Measurements from ENCODE around the gene TRPM3.
"Not testable (repeated sequence)": the region's sequence is repeated elsewhere in the genome, so short reads cannot be mapped to it uniquely, and the experiment has no call there.

The TRPM3 gene

DNA sequence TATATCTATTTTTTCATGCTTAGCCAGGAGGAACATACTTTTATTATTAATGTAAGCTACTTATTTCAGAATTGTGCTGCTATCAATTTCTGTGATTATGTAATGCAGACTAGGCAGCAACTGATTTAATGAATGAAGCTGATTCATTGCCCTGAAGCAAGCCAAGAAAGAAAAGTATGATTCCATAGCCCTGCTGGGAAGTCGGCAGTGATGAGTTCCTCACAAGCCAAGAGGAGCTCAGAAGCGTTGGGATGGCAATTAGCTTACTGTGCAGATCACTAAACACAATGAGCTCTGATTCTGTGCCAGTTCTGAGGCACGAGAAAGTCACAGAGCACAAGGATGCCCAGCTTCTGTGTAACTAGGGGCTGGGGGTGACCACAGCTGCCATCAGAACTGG lies 452.7 kb downstream of the TRPM3 start:
- Histone ChIP-seq H3K36me3 (ENCODE audit: control insufficient read depth in 5 of 5, insufficient read depth in 5 of 5, low read length in 5 of 5) (no peaks in the 10 kb centered on the region), H3K9me3 (ENCODE audit: control insufficient read depth in 5 of 5, low read length in 5 of 5) (no peaks in the 10 kb centered on the region), H3K4me1 (ENCODE audit: control insufficient read depth in 5 of 5, insufficient read depth in 5 of 5, low read length in 5 of 5) (peaks cover 0 to 2% (median 0%) of the 10 kb centered on the region in 5 donors), H3K9ac (ENCODE audit: low read length in 5 of 5) (no peak overlapping the region), H3K27ac (ENCODE audit: low read depth, low read length) (no peak overlapping the region), H3K27me3 (ENCODE audit: control insufficient read depth in 5 of 5, insufficient read depth in 4 of 5, low read length in 5 of 5) (no peaks in the 10 kb centered on the region), H3K4me3 (ENCODE audit: low read depth in 1 of 5, low read length in 5 of 5) (no peak overlapping the region)

DNA sequence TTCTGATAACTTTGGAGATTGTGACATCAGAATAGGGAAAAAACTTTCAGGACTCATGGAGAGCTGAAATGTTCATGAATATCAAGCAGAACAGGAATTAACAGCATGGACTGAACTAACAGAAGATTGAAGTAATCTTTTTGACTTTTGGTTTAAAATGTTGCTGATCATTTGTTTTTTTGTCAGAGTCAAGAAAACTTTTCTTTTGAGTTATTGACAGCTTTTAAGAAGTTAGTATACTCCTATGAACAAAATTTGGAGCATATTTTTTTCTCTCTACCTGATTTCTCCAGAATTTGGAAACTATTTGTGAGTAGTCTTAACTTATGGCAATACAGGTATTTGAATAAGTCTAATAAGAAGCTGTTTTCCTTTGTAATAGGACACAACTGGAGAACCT lies 462.7 kb downstream of the TRPM3 start:
- H3K4me3 ChIP-seq (ENCODE audit: low read depth in 1 of 5, low read length in 5 of 5), result no peak overlapping the region
- H3K9ac ChIP-seq (ENCODE audit: low read length in 5 of 5), result no peak overlapping the region
- H3K4me1 ChIP-seq (ENCODE audit: control insufficient read depth in 5 of 5, insufficient read depth in 5 of 5, low read length in 5 of 5), result no peaks in the 10 kb centered on the region
- H3K27me3 ChIP-seq (ENCODE audit: control insufficient read depth in 5 of 5, insufficient read depth in 4 of 5, low read length in 5 of 5), result no peaks in the 10 kb centered on the region
- H3K27ac ChIP-seq (ENCODE audit: low read depth, low read length), result no peak overlapping the region
- H3K36me3 ChIP-seq (ENCODE audit: control insufficient read depth in 5 of 5, insufficient read depth in 5 of 5, low read length in 5 of 5), result no peaks in the 10 kb centered on the region
- peaks cover 0 to 5% (median 0%) of the 10 kb centered on the region in 5 donors for H3K9me3 ChIP-seq (ENCODE audit: control insufficient read depth in 5 of 5, low read length in 5 of 5)

- Histone ChIP-seq H3K9ac (ENCODE audit: low read length in 5 of 5) (no peak overlapping the region), H3K27me3 (ENCODE audit: control insufficient read depth in 5 of 5, insufficient read depth in 4 of 5, low read length in 5 of 5) (no peaks in the 10 kb centered on the region), H3K36me3 (ENCODE audit: control insufficient read depth in 5 of 5, insufficient read depth in 5 of 5, low read length in 5 of 5) (no peaks in the 10 kb centered on the region), H3K4me3 (ENCODE audit: low read depth in 1 of 5, low read length in 5 of 5) (no peak overlapping the region), H3K4me1 (ENCODE audit: control insufficient read depth in 5 of 5, insufficient read depth in 5 of 5, low read length in 5 of 5) (no peaks in the 10 kb centered on the region), H3K27ac (ENCODE audit: low read depth, low read length) (no peak overlapping the region), H3K9me3 (ENCODE audit: control insufficient read depth in 5 of 5, low read length in 5 of 5) (peaks cover 0 to 2% (median 0%) of the 10 kb centered on the region in 5 donors)
These were observed 465.1 kb downstream of the TRPM3 start for GRCh38 chr9:70656281-70656680.

DNA sequence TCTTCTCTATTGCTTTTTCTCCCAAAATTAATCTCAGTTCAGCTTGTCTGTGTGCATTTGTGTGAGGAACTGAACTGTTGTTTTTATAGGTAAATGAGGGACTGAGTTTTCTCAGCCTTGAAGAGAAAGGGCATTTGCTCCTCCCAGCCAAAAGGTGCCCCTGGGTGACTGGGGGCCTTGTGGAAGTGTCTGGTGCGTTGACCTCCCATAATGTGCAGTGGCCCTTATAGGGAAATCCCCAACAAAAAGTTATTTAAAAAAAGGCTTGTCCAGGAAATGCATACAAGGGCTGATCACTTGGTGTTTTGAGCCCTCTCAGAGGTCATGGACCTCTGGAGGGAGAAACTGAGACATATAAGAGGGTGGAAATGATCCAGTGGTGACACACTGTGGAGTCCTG lies 467.3 kb downstream of the TRPM3 start:
- Histone ChIP-seq H3K4me3 (ENCODE audit: low read depth in 1 of 5, low read length in 5 of 5) (no peak overlapping the region), H3K9ac (ENCODE audit: low read length in 5 of 5) (no peak overlapping the region), H3K9me3 (ENCODE audit: control insufficient read depth in 5 of 5, low read length in 5 of 5) (peaks cover 0 to 18% (median 10%) of the 10 kb centered on the region in 5 donors), H3K4me1 (ENCODE audit: control insufficient read depth in 5 of 5, insufficient read depth in 5 of 5, low read length in 5 of 5) (no peaks in the 10 kb centered on the region), H3K27ac (ENCODE audit: low read depth, low read length) (no peak overlapping the region), H3K27me3 (ENCODE audit: control insufficient read depth in 5 of 5, insufficient read depth in 4 of 5, low read length in 5 of 5) (no peaks in the 10 kb centered on the region), H3K36me3 (ENCODE audit: control insufficient read depth in 5 of 5, insufficient read depth in 5 of 5, low read length in 5 of 5) (no peaks in the 10 kb centered on the region)

- not testable (repeated sequence) for H3K4me1 ChIP-seq (ENCODE audit: control insufficient read depth in 5 of 5, insufficient read depth in 5 of 5, low read length in 5 of 5)
These were observed 476.8 kb downstream of the TRPM3 start for GRCh38 chr9:70644627-70645026.

DNA sequence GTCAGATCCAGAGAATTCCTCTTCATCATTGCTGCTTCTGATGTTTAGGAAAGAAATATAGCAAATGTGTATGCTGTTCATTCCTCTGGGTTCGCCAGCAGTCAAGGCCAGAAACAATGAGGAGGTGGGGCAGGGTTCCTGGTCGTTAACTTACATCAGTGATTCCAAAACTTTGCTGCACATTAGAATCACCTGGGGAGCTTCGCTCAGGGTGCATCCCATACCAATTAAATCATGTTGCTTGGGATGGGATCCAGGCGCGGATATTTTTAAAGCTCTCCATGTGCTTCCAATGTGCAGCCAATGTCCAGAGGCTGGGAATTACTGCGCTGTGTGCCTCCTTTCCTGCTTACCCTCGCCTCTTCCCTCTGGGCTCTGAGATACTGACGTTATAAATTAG lies 479.1 kb downstream of the TRPM3 start:
- no peaks in the 10 kb centered on the region for H3K36me3 ChIP-seq (ENCODE audit: control insufficient read depth in 5 of 5, insufficient read depth in 5 of 5, low read length in 5 of 5)
- no peaks in the 10 kb centered on the region for H3K9me3 ChIP-seq (ENCODE audit: control insufficient read depth in 5 of 5, low read length in 5 of 5)
- H3K27me3 ChIP-seq (ENCODE audit: control insufficient read depth in 5 of 5, insufficient read depth in 4 of 5, low read length in 5 of 5), result no peaks in the 10 kb centered on the region
- H3K9ac ChIP-seq (ENCODE audit: low read length in 5 of 5), result no peak overlapping the region
- no peak overlapping the region for H3K4me3 ChIP-seq (ENCODE audit: low read depth in 1 of 5, low read length in 5 of 5)
- H3K27ac ChIP-seq (ENCODE audit: low read depth, low read length), result no peak overlapping the region
- H3K4me1 ChIP-seq (ENCODE audit: control insufficient read depth in 5 of 5, insufficient read depth in 5 of 5, low read length in 5 of 5), result peaks cover 0 to 3% (median 0%) of the 10 kb centered on the region in 5 donors

More at GRCh38 chr9:70644627-70645026, 476.8 kb downstream of the TRPM3 start:
- not testable (repeated sequence) for H3K9ac ChIP-seq (ENCODE audit: low read length in 5 of 5); H3K36me3 ChIP-seq (ENCODE audit: control insufficient read depth in 5 of 5, insufficient read depth in 5 of 5, low read length in 5 of 5); H3K4me3 ChIP-seq (ENCODE audit: low read depth in 1 of 5, low read length in 5 of 5); H3K27ac ChIP-seq (ENCODE audit: low read depth, low read length); H3K9me3 ChIP-seq (ENCODE audit: control insufficient read depth in 5 of 5, low read length in 5 of 5); H3K27me3 ChIP-seq (ENCODE audit: control insufficient read depth in 5 of 5, insufficient read depth in 4 of 5, low read length in 5 of 5)

- H3K4me1 ChIP-seq (ENCODE audit: control insufficient read depth in 5 of 5, insufficient read depth in 5 of 5, low read length in 5 of 5), result peaks cover 0 to 3% (median 0%) of the 10 kb centered on the region in 5 donors
- H3K27me3 ChIP-seq (ENCODE audit: control insufficient read depth in 5 of 5, insufficient read depth in 4 of 5, low read length in 5 of 5), result no peaks in the 10 kb centered on the region
- H3K4me3 ChIP-seq (ENCODE audit: low read depth in 1 of 5, low read length in 5 of 5), result no peak overlapping the region
- no peak overlapping the region for H3K9ac ChIP-seq (ENCODE audit: low read length in 5 of 5)
- H3K27ac ChIP-seq (ENCODE audit: low read depth, low read length), result no peak overlapping the region
- no peaks in the 10 kb centered on the region for H3K36me3 ChIP-seq (ENCODE audit: control insufficient read depth in 5 of 5, insufficient read depth in 5 of 5, low read length in 5 of 5)
- H3K9me3 ChIP-seq (ENCODE audit: control insufficient read depth in 5 of 5, low read length in 5 of 5), result no peaks in the 10 kb centered on the region
These were observed 479.8 kb downstream of the TRPM3 start for GRCh38 chr9:70641631-70642030.

DNA sequence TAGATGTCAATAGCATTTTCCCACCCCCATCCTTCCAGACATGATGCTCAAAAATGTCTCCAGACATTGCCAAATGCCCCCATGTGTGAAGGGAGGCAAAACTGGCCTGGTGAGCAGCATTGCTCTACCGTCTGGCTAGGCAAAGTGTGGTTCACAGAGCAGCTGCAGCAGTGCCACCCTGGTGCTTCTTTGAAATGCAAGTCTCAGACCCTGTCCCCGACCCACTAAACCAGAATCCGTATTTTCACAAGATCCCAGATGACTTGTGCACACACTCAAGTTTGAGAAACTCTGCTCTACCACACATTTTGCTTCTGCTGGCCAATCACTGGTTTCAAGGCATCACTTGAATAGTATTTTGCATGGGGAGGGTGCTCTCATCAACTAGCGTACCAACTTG lies 480.4 kb downstream of the TRPM3 start:
- Histone ChIP-seq H3K9me3 (ENCODE audit: control insufficient read depth in 5 of 5, low read length in 5 of 5) (no peaks in the 10 kb centered on the region), H3K27ac (ENCODE audit: low read depth, low read length) (no peak overlapping the region), H3K4me1 (ENCODE audit: control insufficient read depth in 5 of 5, insufficient read depth in 5 of 5, low read length in 5 of 5) (peaks cover 0 to 3% (median 0%) of the 10 kb centered on the region in 5 donors), H3K9ac (ENCODE audit: low read length in 5 of 5) (no peak overlapping the region), H3K27me3 (ENCODE audit: control insufficient read depth in 5 of 5, insufficient read depth in 4 of 5, low read length in 5 of 5) (no peaks in the 10 kb centered on the region), H3K36me3 (ENCODE audit: control insufficient read depth in 5 of 5, insufficient read depth in 5 of 5, low read length in 5 of 5) (no peaks in the 10 kb centered on the region), H3K4me3 (ENCODE audit: low read depth in 1 of 5, low read length in 5 of 5) (no peak overlapping the region)

GRCh38 chr9:70639853-70640814 lies 481.3 kb downstream of the TRPM3 start:
- Histone ChIP-seq H3K4me3 (ENCODE audit: low read depth in 1 of 5, low read length in 5 of 5) (peak overlapping the region in 1 of 5 donors; percentile 25), H3K27ac (ENCODE audit: low read depth, low read length) (no peak overlapping the region), H3K9me3 (ENCODE audit: control insufficient read depth in 5 of 5, low read length in 5 of 5) (no peaks in the 10 kb centered on the region)

GRCh38 chr9:70635790-70636189 lies 485.6 kb downstream of the TRPM3 start:
- Histone ChIP-seq H3K4me1 (ENCODE audit: control insufficient read depth in 5 of 5, insufficient read depth in 5 of 5, low read length in 5 of 5) (peaks cover 0 to 3% (median 0%) of the 10 kb centered on the region in 5 donors), H3K36me3 (ENCODE audit: control insufficient read depth in 5 of 5, insufficient read depth in 5 of 5, low read length in 5 of 5) (no peaks in the 10 kb centered on the region), H3K27me3 (ENCODE audit: control insufficient read depth in 5 of 5, insufficient read depth in 4 of 5, low read length in 5 of 5) (no peaks in the 10 kb centered on the region), H3K9ac (ENCODE audit: low read length in 5 of 5) (no peak overlapping the region), H3K9me3 (ENCODE audit: control insufficient read depth in 5 of 5, low read length in 5 of 5) (no peaks in the 10 kb centered on the region), H3K4me3 (ENCODE audit: low read depth in 1 of 5, low read length in 5 of 5) (no peak overlapping the region), H3K27ac (ENCODE audit: low read depth, low read length) (no peak overlapping the region)

More at GRCh38 chr9:70639853-70640814, 481.3 kb downstream of the TRPM3 start:
- H3K9ac ChIP-seq (ENCODE audit: low read length in 5 of 5), result no peak overlapping the region
- H3K27me3 ChIP-seq (ENCODE audit: control insufficient read depth in 5 of 5, insufficient read depth in 4 of 5, low read length in 5 of 5), result no peaks in the 10 kb centered on the region
- H3K36me3 ChIP-seq (ENCODE audit: control insufficient read depth in 5 of 5, insufficient read depth in 5 of 5, low read length in 5 of 5), result no peaks in the 10 kb centered on the region
- peaks cover 0 to 3% (median 0%) of the 10 kb centered on the region in 5 donors for H3K4me1 ChIP-seq (ENCODE audit: control insufficient read depth in 5 of 5, insufficient read depth in 5 of 5, low read length in 5 of 5)

All from subcutaneous abdominal adipose tissue (tissue), 5 donors.